Chondrocyte (in vitro differentiated cells): ENCODE results near the gene LTBP2. TPM values are rescaled to one million over a fixed set of nuclear protein-coding genes. Genes with fewer than 3 reads are reported as not detected.
A peak's percentile ranks its signal among the peaks of the same experiment; 100 is the strongest.

ENCODE experiments used
- DNase-seq: peaks from one replicate; pipeline ENCODE4 v3.0.0; 2021; ENCODE audit warnings: mixed read lengths, low spot score
- H3K27ac Mint-ChIP-seq: one replicate; pipeline ENCODE4 v1.8.0; 2021; ENCODE audit warnings: mild to moderate bottlenecking, moderate library complexity, mixed read lengths; ENCODE audit not compliant: unreplicated experiment
- H3K27me3 Mint-ChIP-seq: 2 replicates; pipeline ENCODE4 v1.8.0; 2021; ENCODE audit warnings: low read depth, mixed read lengths
- H3K36me3 Mint-ChIP-seq: 2 replicates; pipeline ENCODE4 v1.8.0; 2021; ENCODE audit warnings: low read depth, mixed read lengths
- H3K4me1 Mint-ChIP-seq: 2 replicates; pipeline ENCODE4 v1.8.0; 2021; ENCODE audit warnings: low read depth, mild to moderate bottlenecking, mixed read lengths
- H3K4me3 Mint-ChIP-seq: one replicate; pipeline ENCODE4 v1.8.0; 2021; ENCODE audit warnings: mild to moderate bottlenecking, moderate library complexity, mixed read lengths; ENCODE audit not compliant: unreplicated experiment
- H3K9me3 Mint-ChIP-seq: 2 replicates; pipeline ENCODE4 v1.8.0; 2021; ENCODE audit warnings: low read depth, mixed read lengths
- CTCF ChIP-seq: fragments of 200-600 bp; sonication (generic); IDR thresholded peaks from 2 replicates; pipeline ENCODE4 v1.5.0; 2021; ENCODE audit warnings: antibody characterized with exemption, mild to moderate bottlenecking, moderate library complexity
- total RNA-seq: library from RNA; stranded (reverse); gene quantifications from 3 replicates; pipeline ENCODE4 v1.2.1, GENCODE V29; 2021

The LTBP2 gene
- total RNA-seq, 1 donor from 2014 or later: 215 TPM

- no peak overlapping the region for H3K4me3 Mint-ChIP-seq
- no peak overlapping the region for H3K27ac Mint-ChIP-seq
- H3K27me3 Mint-ChIP-seq: no peaks in the 10 kb centered on the region
- H3K9me3 Mint-ChIP-seq: no peaks in the 10 kb centered on the region
- peaks cover 37% of the 10 kb centered on the region for H3K36me3 Mint-ChIP-seq
- no peak for DNase-seq
- peaks cover 22% of the 10 kb centered on the region for H3K4me1 Mint-ChIP-seq
- no peak for TF ChIP-seq CTCF
Observed at GRCh38 chr14:74483321-74483720, 128.7 kb downstream of the LTBP2 start.

- no peaks in the 10 kb centered on the region for H3K9me3 Mint-ChIP-seq
- DNase-seq: no peak
- no peak overlapping the region for H3K4me3 Mint-ChIP-seq
- TF ChIP-seq CTCF: no peak
- peaks cover 16% of the 10 kb centered on the region for H3K4me1 Mint-ChIP-seq
- no peaks in the 10 kb centered on the region for H3K27me3 Mint-ChIP-seq
- peaks cover 36% of the 10 kb centered on the region for H3K36me3 Mint-ChIP-seq
- no peak overlapping the region for H3K27ac Mint-ChIP-seq
Observed at GRCh38 chr14:74482571-74482970, 129.5 kb downstream of the LTBP2 start.

GRCh38 chr14:74480046-74480445, 132.0 kb downstream of the LTBP2 start:
- DNase-seq: no peak
- Mint-ChIP-seq H3K4me3 (no peak overlapping the region), H3K27ac (no peak overlapping the region), H3K9me3 (no peaks in the 10 kb centered on the region), H3K4me1 (peaks cover 4% of the 10 kb centered on the region), H3K36me3 (peaks cover 42% of the 10 kb centered on the region), H3K27me3 (no peaks in the 10 kb centered on the region)
- TF ChIP-seq CTCF: no peak

- no peak overlapping the region for H3K27ac Mint-ChIP-seq
- peak; percentile 79 for TF ChIP-seq CTCF
- H3K36me3 Mint-ChIP-seq: peaks cover 38% of the 10 kb centered on the region
- no peaks in the 10 kb centered on the region for H3K9me3 Mint-ChIP-seq
- no peak for DNase-seq
- peaks cover 4% of the 10 kb centered on the region for H3K4me1 Mint-ChIP-seq
- no peaks in the 10 kb centered on the region for H3K27me3 Mint-ChIP-seq
- H3K4me3 Mint-ChIP-seq: no peak overlapping the region
Observed at GRCh38 chr14:74478996-74479635, 132.9 kb downstream of the LTBP2 start.

- peaks cover 41% of the 10 kb centered on the region for H3K36me3 Mint-ChIP-seq
- TF ChIP-seq CTCF: no peak
- H3K4me1 Mint-ChIP-seq: peaks cover 4% of the 10 kb centered on the region
- DNase-seq: no peak
- no peaks in the 10 kb centered on the region for H3K9me3 Mint-ChIP-seq
- H3K4me3 Mint-ChIP-seq: no peak overlapping the region
- H3K27me3 Mint-ChIP-seq: no peaks in the 10 kb centered on the region
- H3K27ac Mint-ChIP-seq: no peak overlapping the region
Observed at GRCh38 chr14:74476607-74477006, 135.4 kb downstream of the LTBP2 start.
